ENCODE data around the gene MYO3B.

Gene MYO3B

DNA sequence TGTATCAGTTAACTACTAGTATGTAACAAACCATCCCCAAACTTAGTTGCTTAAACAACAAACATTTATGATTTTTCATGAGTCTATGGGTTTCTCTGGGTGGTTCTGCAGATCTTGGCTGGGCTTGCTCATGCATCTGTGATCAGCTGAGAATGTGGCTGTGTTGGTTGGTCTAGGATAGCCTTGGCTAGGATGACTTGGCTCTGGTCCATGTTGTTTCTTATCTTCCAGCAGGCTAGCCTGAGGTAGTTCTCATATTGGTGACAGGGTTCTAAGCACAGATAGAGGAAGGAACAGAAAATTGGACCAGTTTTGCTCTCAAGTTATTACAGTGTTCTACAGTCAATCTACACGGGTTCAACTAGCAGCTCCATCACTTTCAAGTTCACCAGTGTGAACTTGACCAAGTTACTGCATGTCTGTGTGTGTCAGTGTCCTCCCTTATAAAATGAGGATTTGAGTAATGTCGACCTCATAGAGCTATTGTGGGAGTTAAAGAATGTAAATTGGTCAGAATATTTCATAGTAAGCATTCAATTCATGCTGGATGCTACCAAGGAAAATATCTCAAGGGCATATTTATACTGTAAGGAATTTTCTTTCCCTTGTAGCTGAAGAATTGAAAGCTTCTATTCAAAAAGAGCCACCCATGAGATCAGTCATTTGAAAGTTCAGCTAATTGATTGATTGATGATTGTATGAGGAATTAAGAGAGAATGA is 65.3 kb downstream of the MYO3B start:
- Histone ChIP-seq H3K4me3 (no peak overlapping the region), H3K27ac (no peak overlapping the region)
- TF ChIP-seq, protein P1, sequence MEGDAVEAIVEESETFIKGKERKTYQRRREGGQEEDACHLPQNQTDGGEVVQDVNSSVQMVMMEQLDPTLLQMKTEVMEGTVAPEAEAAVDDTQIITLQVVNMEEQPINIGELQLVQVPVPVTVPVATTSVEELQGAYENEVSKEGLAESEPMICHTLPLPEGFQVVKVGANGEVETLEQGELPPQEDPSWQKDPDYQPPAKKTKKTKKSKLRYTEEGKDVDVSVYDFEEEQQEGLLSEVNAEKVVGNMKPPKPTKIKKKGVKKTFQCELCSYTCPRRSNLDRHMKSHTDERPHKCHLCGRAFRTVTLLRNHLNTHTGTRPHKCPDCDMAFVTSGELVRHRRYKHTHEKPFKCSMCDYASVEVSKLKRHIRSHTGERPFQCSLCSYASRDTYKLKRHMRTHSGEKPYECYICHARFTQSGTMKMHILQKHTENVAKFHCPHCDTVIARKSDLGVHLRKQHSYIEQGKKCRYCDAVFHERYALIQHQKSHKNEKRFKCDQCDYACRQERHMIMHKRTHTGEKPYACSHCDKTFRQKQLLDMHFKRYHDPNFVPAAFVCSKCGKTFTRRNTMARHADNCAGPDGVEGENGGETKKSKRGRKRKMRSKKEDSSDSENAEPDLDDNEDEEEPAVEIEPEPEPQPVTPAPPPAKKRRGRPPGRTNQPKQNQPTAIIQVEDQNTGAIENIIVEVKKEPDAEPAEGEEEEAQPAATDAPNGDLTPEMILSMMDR (IDR thresholded peaks at IDR 0.05), result no peak

DNA sequence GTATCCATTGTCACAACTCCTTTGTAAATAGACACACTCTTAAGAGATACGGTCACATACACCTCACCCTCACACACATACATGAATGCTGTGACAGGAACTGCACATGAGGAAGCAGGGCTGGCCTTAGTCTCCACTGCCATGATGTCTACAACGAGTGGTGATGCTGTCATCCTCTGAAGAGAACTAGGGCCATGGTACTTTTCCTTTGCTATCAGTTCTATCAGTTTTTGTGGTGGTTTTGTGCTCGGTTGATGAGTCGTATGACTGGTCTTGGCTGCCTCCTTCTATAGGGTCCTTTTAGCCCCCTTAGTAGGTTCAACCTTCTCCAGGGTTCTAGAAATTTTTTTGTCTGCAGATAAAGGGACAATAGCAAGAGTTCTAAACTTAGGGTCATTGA is 66.0 kb downstream of the MYO3B start:
- DNase-seq (ENCODE audit: low spot score), result no peak
- no peak overlapping the region for H3K4me3 ChIP-seq
- H3K27ac ChIP-seq, result no peak overlapping the region
- TF ChIP-seq, protein P1 (IDR thresholded peaks at IDR 0.05), result no peak

More for the DNA sequence above, 65.3 kb downstream of the MYO3B start:
- DNase-seq (ENCODE audit: low spot score), result no peak

DNA sequence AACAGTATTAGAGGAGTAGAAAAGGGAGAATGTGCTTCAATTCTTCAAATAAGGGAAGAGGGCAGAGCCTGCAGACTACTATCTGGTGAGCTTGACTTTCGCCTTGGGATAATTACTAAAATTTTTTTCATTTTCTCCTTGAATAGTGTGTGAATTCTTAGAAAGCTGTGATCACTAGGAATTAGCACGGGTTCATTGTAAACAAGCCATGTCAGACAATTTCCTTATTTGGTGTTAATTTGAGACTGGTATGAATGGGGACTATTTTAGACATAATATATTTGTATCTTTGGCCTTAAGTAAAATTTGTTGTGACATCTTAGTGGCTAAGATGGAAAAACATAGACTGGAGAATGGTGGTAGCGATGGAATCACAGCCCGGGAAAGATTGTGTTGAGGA is 66.6 kb downstream of the MYO3B start:
- Histone ChIP-seq H3K27ac (no peak overlapping the region), H3K4me3 (no peak overlapping the region)
- TF ChIP-seq, protein P1 (IDR thresholded peaks at IDR 0.05), result no peak
- no peak for DNase-seq (ENCODE audit: low spot score)

DNA sequence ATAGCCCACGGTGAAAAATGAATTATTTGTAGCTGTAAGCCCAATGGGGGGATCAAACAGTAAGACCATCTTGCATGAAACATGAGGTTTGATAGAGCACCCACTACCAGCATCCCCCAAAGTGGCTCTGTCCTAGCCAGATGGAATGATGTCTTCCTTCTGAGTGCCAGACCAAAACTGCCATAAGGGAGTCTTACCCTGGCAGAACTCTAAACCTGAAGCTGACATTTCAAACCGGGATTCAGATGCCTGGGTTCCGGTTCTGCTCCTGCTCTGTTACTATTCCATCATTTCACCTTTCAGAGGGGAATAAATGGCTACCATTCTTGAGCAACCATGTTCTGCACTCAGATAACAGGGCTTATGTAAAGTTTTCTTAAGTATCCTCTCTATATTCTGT is 67.4 kb downstream of the MYO3B start:
- TF ChIP-seq, protein P1 (IDR thresholded peaks at IDR 0.05), result no peak
- DNase-seq (ENCODE audit: low spot score), result no peak
- H3K27ac ChIP-seq, result no peak overlapping the region
- H3K4me3 ChIP-seq, result no peak overlapping the region

DNA sequence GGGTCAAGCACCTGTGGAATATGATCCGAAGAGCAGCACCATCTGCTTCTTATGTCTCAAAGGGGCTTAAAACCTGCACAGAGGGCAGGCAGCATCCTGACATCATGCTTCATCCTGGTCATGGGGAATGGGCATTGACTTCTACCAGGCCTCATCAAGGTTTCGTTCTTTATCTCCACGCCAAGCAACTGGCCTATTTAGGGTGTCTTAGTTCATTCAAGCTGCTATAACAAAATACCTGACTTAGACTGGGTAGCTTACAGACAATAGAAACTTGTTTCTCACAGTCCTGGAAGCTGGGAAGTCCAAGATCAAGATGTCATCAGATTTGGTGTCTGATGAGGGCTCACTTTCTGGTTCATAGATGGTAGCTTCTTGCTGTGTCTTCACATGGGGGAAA is 69.4 kb downstream of the MYO3B start:
- no peak for DNase-seq (ENCODE audit: low spot score)
- TF ChIP-seq, protein P1 (IDR thresholded peaks at IDR 0.05), result no peak
- no peak overlapping the region for H3K4me3 ChIP-seq
- H3K27ac ChIP-seq, result no peak overlapping the region

DNA sequence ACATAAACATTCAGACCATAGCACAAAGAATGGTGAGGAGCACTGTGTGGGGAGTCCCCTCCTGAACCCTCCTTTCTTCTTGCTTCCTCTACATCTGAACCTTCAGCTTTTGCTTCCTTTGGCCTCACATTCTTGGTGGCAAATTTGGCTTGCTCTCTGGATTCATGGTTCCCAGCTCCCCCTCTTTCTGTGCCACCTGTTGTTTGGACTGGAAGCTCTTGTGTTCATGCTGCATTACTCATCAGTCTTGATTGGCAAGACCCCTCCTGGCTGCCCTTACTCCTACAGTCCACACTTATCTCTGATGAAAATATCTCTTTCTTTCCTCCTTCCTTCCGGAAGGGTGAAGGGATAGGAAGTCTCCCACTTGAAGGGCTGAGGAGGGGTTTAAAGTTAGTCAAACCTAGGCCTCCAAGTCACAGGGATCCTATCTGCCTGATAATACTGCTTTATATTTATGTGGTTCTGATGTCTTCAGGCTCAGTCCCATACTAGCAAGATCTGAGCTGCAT is 70.0 kb downstream of the MYO3B start:
- Histone ChIP-seq H3K27ac (no peak overlapping the region), H3K4me3 (no peak overlapping the region)
- TF ChIP-seq, protein P1 (IDR thresholded peaks at IDR 0.05), result no peak
- no peak for DNase-seq (ENCODE audit: low spot score)

Measured in coronary artery (tissue), 2 donors.